Daoy (cell line): Measurements from ENCODE around the gene AP4S1. TPM values are rescaled to one million over a fixed set of nuclear protein-coding genes. Genes with fewer than 3 reads are reported as not detected.

Experiments used
- DNase-seq: peaks from one replicate; pipeline ENCODE4 v3.0.0-alpha.2; 2015; ENCODE audit warnings: low read depth
- total RNA-seq: library from RNA; depleted of rRNA; stranded (reverse); fragments of >200 nt; shearing (Covaris generic); gene quantifications from 2 replicates; pipeline ENCODE4 v1.2.3, GENCODE V29; 2014; rRNA removed

Gene AP4S1
- total RNA-seq, 1 experiment from 2014 or later, result 12.6 TPM

DNA sequence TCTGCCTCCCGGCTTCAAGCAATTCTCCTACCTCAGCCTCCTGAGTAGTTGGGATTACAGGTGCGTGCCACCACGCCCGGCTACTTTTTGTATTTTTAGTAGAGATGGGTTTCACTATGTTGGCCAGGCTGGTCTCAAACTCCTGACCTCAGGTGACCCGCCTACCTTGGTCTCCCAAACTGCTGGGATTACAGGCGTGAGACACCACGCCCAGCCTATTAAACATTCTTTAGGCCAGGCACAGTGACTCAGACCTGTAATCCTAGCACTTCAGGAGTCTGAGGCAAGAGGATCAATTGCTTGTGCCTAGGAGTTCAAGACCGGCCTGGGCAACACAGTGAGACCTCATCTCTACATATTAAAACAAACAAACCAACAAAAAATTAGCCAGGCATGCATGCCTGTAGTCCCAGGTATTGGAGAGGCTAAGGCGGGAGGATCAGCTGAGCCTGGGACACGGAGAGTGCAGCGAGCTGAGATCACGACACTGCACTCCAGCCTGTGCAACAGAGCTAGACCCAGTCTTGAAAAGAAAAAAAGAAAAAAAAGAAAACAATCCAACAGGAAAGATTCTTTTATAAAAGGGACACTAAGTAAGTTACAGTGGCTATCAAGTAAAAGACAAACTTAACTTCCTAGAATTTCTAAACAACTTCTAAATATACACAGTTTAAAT lies 111.9 kb downstream of the AP4S1 start:
- DNase-seq, result no peak

DNA sequence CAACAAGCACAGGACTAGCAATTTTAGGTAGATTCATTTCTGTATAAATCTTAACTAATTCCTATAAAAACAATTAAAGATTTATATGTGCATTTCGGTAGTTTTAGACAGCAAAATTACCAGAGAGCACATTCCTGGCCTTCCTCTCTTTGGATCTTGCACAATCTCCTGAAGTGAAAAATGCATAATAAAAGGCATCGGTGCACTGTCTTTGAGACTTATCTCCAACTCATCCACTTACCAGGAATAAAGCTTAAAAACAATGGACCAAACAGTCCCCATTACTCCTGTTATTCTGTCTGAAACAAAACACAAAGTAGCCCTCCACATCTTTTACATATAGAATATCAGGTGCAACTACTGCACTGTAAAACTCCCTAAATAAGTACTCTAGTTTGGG lies 112.9 kb downstream of the AP4S1 start:
- DNase-seq, result no peak

- DNase-seq, result no peak
Observed at GRCh38 chr14:31139301-31139847, 113.9 kb downstream of the AP4S1 start.

- DNase-seq, result no peak
Observed at GRCh38 chr14:31142455-31143087, 117.1 kb downstream of the AP4S1 start.

Other genes starting within 250 kb of the AP4S1 start
- gene COCH, start 151.1 kb upstream of the AP4S1 start, total RNA-seq, result 35.5 and 43.5 TPM in 2 replicates
- 27.7 and 71.0 TPM in 2 replicates for gene STRN3, start 730 bp downstream of the AP4S1 start, total RNA-seq
- gene HECTD1, start 182.1 kb downstream of the AP4S1 start, total RNA-seq, result 121 and 133 TPM in 2 replicates